Activated CD8-positive, alpha-beta T cell treated with anti-CD3 and anti-CD28 coated beads for 36 hours (primary cell): ENCODE results near the gene NPB. TPM values are rescaled to one million over a fixed set of nuclear protein-coding genes. Genes with fewer than 3 reads are reported as not detected.
A peak's percentile ranks its signal among the peaks of the same experiment; 100 is the strongest.

ENCODE experiments used
- ATAC-seq: fragments of 200-7000 bp; cut with Tn5 transposase; one replicate; pipeline ENCODE4 v1.10.0; 2021; ENCODE audit warnings: mild to moderate bottlenecking, moderate library complexity
- CTCF ChIA-PET: fragments of 350-600 bp; sonication (Branson Sonifier 250); formaldehyde crosslinking; loops from one replicate; lab custom pipeline; 2021; ENCODE audit warnings: antibody characterized with exemption; lab: Charles Lee
- POLR2A ChIA-PET: fragments of 350-600 bp; sonication (Branson Sonifier 250); formaldehyde crosslinking; loops from one replicate; lab custom pipeline; 2021; ENCODE audit warnings: antibody characterized with exemption; lab: Charles Lee
- DNase-seq: peaks from one replicate; pipeline ENCODE4 v3.0.0-alpha.2; 2020
- H3K27ac Mint-ChIP-seq: one replicate; pipeline ENCODE4 v1.8.0; 2021; ENCODE audit warnings: mild to moderate bottlenecking, mixed read lengths
- H3K27me3 Mint-ChIP-seq: one replicate; pipeline ENCODE4 v1.8.0; 2021; ENCODE audit warnings: mixed read lengths
- H3K36me3 Mint-ChIP-seq: one replicate; pipeline ENCODE4 v1.8.0; 2021; ENCODE audit warnings: low read depth, mixed read lengths
- H3K4me1 Mint-ChIP-seq: one replicate; pipeline ENCODE4 v1.8.0; 2021; ENCODE audit warnings: low read depth, mixed read lengths
- H3K4me3 Mint-ChIP-seq: one replicate; pipeline ENCODE4 v1.8.0; 2021; ENCODE audit warnings: mild to moderate bottlenecking, moderate library complexity, mixed read lengths
- H3K9me3 Mint-ChIP-seq: one replicate; pipeline ENCODE4 v1.8.0; 2021; ENCODE audit warnings: mixed read lengths
- CTCF ChIP-seq: fragments of 200-600 bp; IDR thresholded peaks from one replicate; pipeline ENCODE4 v1.8.0; 2022; ENCODE audit warnings: antibody characterized with exemption, mild to moderate bottlenecking
- intact Hi-C: fragments of 100-400 bp; cut with micrococcal nuclease; formaldehyde crosslinking; loops from one replicate; pipeline ENCODE4 v1.10.0; 2022
- total RNA-seq, 2 experiments: library from RNA; stranded (reverse); gene quantifications; one replicate each; pipeline ENCODE4 v1.2.3, GENCODE V29; 2021

The NPB gene
- total RNA-seq, 2 experiments from 2014 or later, result 0.18 TPM; not detected in 1

- ChIA-PET POLR2A (interaction anchor here (0.6 to 1.7 kb wide), 5 partner anchors 9 to 177 kb away, joined by 3 to 6 read pairs (median 3); no protein-coding TSS in a partner anchor), CTCF (interaction anchor here (1.0 to 1.3 kb wide), 2 partner anchors 13 to 30 kb away, joined by 3 read pairs; no protein-coding TSS in a partner anchor)
- Mint-ChIP-seq H3K27me3 (peaks cover 5% of the 10 kb centered on the region), H3K4me3 (peak overlapping the region; percentile 74), H3K36me3 (peaks cover 21% of the 10 kb centered on the region), H3K27ac (no peak overlapping the region), H3K4me1 (peaks cover 39% of the 10 kb centered on the region), H3K9me3 (no peaks in the 10 kb centered on the region)
- ATAC-seq, result no peak
- DNase-seq, result no peak
- intact Hi-C loops, result no loop called here
- TF ChIP-seq CTCF, result no peak
Measured at GRCh38 chr17:81929253-81930141, 27.5 kb downstream of the NPB start.

GRCh38 chr17:81930142-81931125 lies 28.4 kb downstream of the NPB start:
- no peak for TF ChIP-seq CTCF
- DNase-seq (peak; percentile 53), ATAC-seq (peak; percentile 21)
- H3K9me3 Mint-ChIP-seq, result no peaks in the 10 kb centered on the region
- no peak overlapping the region for H3K27ac Mint-ChIP-seq
- ChIA-PET CTCF (interaction anchor here (0.8 to 2.2 kb wide), 2 partner anchors 29 to 91 kb away, joined by 3 to 7 read pairs; no protein-coding TSS in a partner anchor), POLR2A (interaction anchor here (0.7 to 1.4 kb wide), 3 partner anchors 13 to 176 kb away, joined by 3 to 5 read pairs (median 4); no protein-coding TSS in a partner anchor)
- H3K4me3 Mint-ChIP-seq, result no peak overlapping the region
- H3K27me3 Mint-ChIP-seq, result peaks cover 5% of the 10 kb centered on the region
- intact Hi-C loops, result no loop called here
- H3K36me3 Mint-ChIP-seq, result peaks cover 29% of the 10 kb centered on the region
- H3K4me1 Mint-ChIP-seq, result peaks cover 42% of the 10 kb centered on the region

GRCh38 chr17:81931189-81931556 lies 29.1 kb downstream of the NPB start:
- Mint-ChIP-seq H3K27ac (no peak overlapping the region), H3K4me3 (no peak overlapping the region), H3K4me1 (peaks cover 42% of the 10 kb centered on the region), H3K36me3 (peaks cover 34% of the 10 kb centered on the region), H3K27me3 (peaks cover 5% of the 10 kb centered on the region), H3K9me3 (no peaks in the 10 kb centered on the region)
- intact Hi-C loops, result no loop called here
- DNase-seq (no peak), ATAC-seq (no peak)
- CTCF ChIA-PET, result interaction anchor here (2.2 kb wide), 1 partner anchor 28 kb away, joined by 7 read pairs; no protein-coding TSS in a partner anchor
- POLR2A ChIA-PET, result interaction anchor here (0.8 to 1.4 kb wide), 3 partner anchors 14 to 168 kb away, joined by 3 to 5 read pairs (median 3); no protein-coding TSS in a partner anchor
- TF ChIP-seq CTCF, result no peak

DNA sequence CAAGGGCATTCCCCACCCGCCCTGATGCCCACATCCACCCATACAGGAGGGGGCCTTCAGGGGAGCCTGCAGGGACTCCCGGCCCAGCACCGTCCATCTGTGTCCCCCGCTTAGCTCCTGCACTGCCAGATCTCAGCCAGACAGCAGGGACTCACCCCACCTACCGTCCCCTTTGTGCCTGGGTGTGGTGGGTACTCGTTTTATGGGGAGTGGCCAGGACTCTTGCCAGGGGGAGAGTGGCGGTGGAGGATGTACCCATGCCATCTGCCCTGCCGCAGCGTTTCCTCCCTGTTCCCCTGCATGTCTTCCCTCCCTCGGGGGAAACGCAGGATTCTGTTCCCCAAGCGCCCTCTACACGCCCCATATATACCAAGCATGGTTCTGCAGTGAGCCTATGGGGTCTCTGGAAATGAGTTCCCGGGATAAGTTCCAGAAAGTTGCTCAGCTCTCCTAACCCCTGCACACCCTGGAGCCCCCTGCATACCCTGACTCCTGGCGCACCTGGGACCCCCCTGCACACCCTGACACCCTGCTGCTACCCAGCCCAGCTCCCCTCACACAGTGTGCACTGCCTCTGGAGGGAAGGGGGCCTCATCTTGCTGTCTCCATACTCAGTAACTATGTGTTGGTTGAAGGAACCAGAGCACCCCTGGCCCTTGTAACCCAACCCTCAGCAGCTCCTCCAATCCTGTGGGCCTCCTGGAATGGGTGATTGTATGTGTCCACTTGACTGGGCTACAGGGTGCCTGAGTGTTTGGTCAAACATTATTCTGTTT lies 29.7 kb downstream of the NPB start:
- ChIA-PET CTCF (interaction anchor here (2.2 kb wide), 1 partner anchor 28 kb away, joined by 7 read pairs; no protein-coding TSS in a partner anchor), POLR2A (interaction anchor here (0.8 to 1.4 kb wide), 2 partner anchors 60 to 167 kb away, joined by 3 to 5 read pairs; no protein-coding TSS in a partner anchor)
- intact Hi-C loops, result no loop called here
- no peaks in the 10 kb centered on the region for H3K9me3 Mint-ChIP-seq
- peaks cover 5% of the 10 kb centered on the region for H3K27me3 Mint-ChIP-seq
- H3K4me3 Mint-ChIP-seq, result no peak overlapping the region
- H3K27ac Mint-ChIP-seq, result no peak overlapping the region
- peaks cover 38% of the 10 kb centered on the region for H3K4me1 Mint-ChIP-seq
- ATAC-seq, result no peak
- TF ChIP-seq CTCF, result no peak
- no peak for DNase-seq
- H3K36me3 Mint-ChIP-seq, result peaks cover 39% of the 10 kb centered on the region
